GM12878 (cell line): ENCODE data around the gene LMNTD2. TPM values are rescaled to one million over a fixed set of nuclear protein-coding genes. Genes with fewer than 3 reads are reported as not detected.

ENCODE experiments used
- ATF3 ChIP-seq: IDR thresholded peaks from 2 replicates; pipeline ENCODE4 v1.6.1; 2011; ENCODE audit warnings: low read depth, mild to moderate bottlenecking, low read length, moderate library complexity, borderline replicate concordance; ENCODE audit errors: extremely low read depth
- CREB1 ChIP-seq: IDR thresholded peaks from 2 replicates; pipeline ENCODE4 v1.6.1; 2012; ENCODE audit warnings: low read depth, mild to moderate bottlenecking, inconsistent platforms
- EGR1 ChIP-seq, 2 experiments: IDR thresholded peaks; 1 replicate in 1 of 2; 2 replicates in 1 of 2; pipeline ENCODE4 v1.6.1; 2011 to 2012; ENCODE audit warnings: low read depth in 2 of 2, low read length in 2 of 2, borderline replicate concordance in 1 of 2, mild to moderate bottlenecking in 1 of 2, moderate library complexity in 1 of 2
- GABPA ChIP-seq: IDR thresholded peaks from 2 replicates; pipeline ENCODE4 v1.6.1; 2014; ENCODE audit warnings: antibody characterized with exemption, low read depth, mild to moderate bottlenecking, inconsistent platforms
- HSF1 ChIP-seq: fragments of 150-350 bp; IDR thresholded peaks from 2 replicates; pipeline ENCODE4 v1.6.1; 2014; ENCODE audit warnings: mild to moderate bottlenecking, low read depth, low read length
- JUND ChIP-seq: IDR thresholded peaks from 2 replicates; pipeline ENCODE4 v1.6.1; 2012; ENCODE audit warnings: low read depth, mild to moderate bottlenecking, low read length, improper control_type of control experiment, moderate library complexity
- MEF2B ChIP-seq: fragments of 450-650 bp; IDR thresholded peaks from 2 replicates; pipeline ENCODE4 v1.6.1; 2018; ENCODE audit warnings: mild to moderate bottlenecking, moderate library complexity; ENCODE audit not compliant: partially characterized antibody, poor library complexity, severe bottlenecking
- RAD21 ChIP-seq: IDR thresholded peaks from 2 replicates; pipeline ENCODE4 v1.6.1; 2011; ENCODE audit warnings: mild to moderate bottlenecking, low read depth, low read length, moderate library complexity; ENCODE audit not compliant: insufficient read depth
- RFX5 ChIP-seq: IDR thresholded peaks from 2 replicates; pipeline ENCODE4 v1.6.1; 2011; ENCODE audit warnings: low read depth, low read length, improper control_type of control experiment
- SKIL ChIP-seq: fragments of 450-650 bp; IDR thresholded peaks from 2 replicates; pipeline ENCODE4 v1.6.1; 2017; ENCODE audit warnings: mild to moderate bottlenecking, low read depth, inconsistent platforms; ENCODE audit not compliant: poor library complexity, severe bottlenecking
- ZNF217 ChIP-seq: fragments of 450-650 bp; IDR thresholded peaks from 2 replicates; pipeline ENCODE4 v1.6.1; 2017; ENCODE audit warnings: antibody characterized with exemption, mild to moderate bottlenecking
- polyA plus RNA-seq, 11 experiments: library from polyadenylated mRNA; depleted of rRNA in 4 of 11; unstranded in 6 of 11; stranded (reverse) in 5 of 11; fragments of >200 nt; fragmentation: Nextera tagmentation in 4 of 11; fragmentation: Illumina TruSeq in 1 of 11; extraction: Ambion mirVana in 4 of 11; extraction: Trizol in 1 of 11; gene quantifications; 1 replicate in 1 of 11; 2 replicates in 10 of 11; pipeline versions ENCODE4 v1.2.1 to v1.2.3, GENCODE V29; 2011 to 2016; ENCODE audit warnings: inconsistent platforms in 2 of 11, missing spikeins in 2 of 11, low read depth in 1 of 11
- total RNA-seq, 4 experiments: library from RNA; depleted of rRNA in 3 of 4; stranded (reverse); fragments of >200 nt in 3 of 4; fragmentation: Illumina TruSeq in 1 of 4; extraction: Trizol in 1 of 4; gene quantifications; 2 replicates each; pipeline versions ENCODE4 v1.2.1 to v1.2.3, GENCODE V29; 2013 to 2021

The LMNTD2 gene
- total and polyA plus RNA-seq, 10 of the 15 experiments (the other 5 are each of a cell fraction or from before 2014, with no cell fraction given): 0.22 to 4.1 (median 1.3) TPM; not detected in 2

GRCh38 chr11:506238-506994 is 54.1 kb downstream of the LMNTD2 start (continued):
- TF ChIP-seq EGR1 (IDR thresholded peaks at IDR 0.05; ENCODE audit: borderline replicate concordance in 1 of 2, low read depth in 2 of 2, low read length in 2 of 2) (peak in 1 of 2 experiments; percentile 53; a peak in 1 of 3 replicates), MEF2B (peak; percentile 62), HSF1 (no peak), ZNF217 (no peak), CREB1 (peak; percentile 98), RAD21 (no peak), RFX5 (0 out of 2 replicates have a peak, but pooled peaks have one; percentile 19), SKIL (no peak), ATF3 (peak; percentile 91), GABPA (0 out of 2 replicates have a peak, but pooled peaks have one; percentile 30), JUND (no peak)
